ACHN (cell line): ENCODE results near the gene IRF2BP1.
"Not testable (repeated sequence)": the region's sequence is repeated elsewhere in the genome, so short reads cannot be mapped to it uniquely, and the experiment has no call there.

Experiments used
- DNase-seq: peaks from one replicate; pipeline ENCODE4 v3.0.0-alpha.2; 2015
- in situ Hi-C: cut with HindIII; loops from 2 replicates; pipeline ENCODE4 v1.10.0; 2017; ENCODE audit warnings: low sequenced_read_pairs, low pct_ligation_motif_present, low pct_unique_long_range_greater_than_20kb

IRF2BP1 gene

DNA sequence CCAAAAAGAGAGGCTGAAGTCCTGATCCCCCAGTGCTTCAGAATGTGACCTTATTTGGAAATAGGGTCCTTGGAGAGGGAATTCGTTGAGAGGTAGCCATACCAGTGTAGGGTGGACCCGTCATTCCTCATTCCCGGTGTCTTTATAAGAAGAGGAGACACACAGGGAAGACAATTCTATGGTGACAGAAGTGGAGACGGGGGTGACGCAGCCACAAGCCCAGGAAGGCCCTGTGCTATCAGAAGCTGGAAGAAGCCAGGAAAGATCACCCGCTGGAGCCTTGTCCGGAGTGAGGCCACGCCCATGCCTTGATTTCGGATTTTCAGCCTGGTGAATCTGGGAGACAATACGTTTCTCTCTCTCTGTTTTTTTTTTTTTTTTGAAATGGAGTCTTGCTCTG, 19.1 kb upstream of the IRF2BP1 start:
- in situ Hi-C loops, result no loop called here
- DNase-seq, result no peak

DNA sequence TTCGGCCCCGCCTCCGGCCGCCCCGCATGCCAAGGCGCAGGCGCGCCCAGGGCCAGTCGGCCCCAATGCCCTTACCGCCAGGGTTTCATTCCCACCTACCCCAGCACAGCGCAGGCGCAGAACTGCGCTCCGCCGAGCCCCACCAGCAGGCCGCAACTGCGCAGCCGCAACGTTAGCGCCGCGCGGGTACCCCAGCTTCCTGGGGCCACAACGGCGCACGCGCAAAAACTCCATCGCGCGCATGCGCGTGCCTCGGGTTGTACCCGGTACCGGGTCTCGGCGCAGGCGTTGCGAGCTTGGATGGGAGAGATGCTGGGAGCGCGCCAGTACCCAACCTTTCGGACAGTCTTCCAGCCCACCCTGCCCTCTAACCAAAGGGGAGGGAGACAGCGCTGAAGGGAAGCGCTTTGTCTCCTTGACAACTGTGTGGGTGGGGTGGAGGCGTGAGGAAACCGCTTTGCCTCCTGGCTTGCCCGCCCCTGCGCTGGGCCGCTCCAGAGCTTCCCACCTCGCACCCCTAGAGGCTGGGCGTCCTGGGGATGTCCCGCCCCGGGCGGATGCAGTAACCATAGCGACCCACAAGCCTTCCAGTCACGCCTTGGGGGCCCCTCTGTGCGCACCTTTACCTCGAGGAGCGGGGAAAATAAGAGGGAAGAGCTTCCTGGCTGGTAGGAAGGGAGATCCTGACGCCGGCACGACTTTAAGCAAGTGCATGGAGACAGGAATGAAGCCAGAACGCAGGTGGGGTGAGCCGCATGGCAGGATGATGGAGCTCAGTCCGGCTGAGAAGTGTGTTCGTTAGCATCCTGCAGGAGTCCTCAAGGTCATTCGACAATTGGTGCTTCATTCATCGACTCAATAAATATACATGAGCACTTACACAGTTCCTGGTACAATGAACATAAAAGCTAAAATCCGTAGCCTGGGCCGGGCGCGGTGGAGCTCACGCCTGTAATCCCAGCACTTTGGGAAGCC, 17.0 kb upstream of the IRF2BP1 start:
- in situ Hi-C loops, result no loop called here
- peak; percentile 94 for DNase-seq

DNA sequence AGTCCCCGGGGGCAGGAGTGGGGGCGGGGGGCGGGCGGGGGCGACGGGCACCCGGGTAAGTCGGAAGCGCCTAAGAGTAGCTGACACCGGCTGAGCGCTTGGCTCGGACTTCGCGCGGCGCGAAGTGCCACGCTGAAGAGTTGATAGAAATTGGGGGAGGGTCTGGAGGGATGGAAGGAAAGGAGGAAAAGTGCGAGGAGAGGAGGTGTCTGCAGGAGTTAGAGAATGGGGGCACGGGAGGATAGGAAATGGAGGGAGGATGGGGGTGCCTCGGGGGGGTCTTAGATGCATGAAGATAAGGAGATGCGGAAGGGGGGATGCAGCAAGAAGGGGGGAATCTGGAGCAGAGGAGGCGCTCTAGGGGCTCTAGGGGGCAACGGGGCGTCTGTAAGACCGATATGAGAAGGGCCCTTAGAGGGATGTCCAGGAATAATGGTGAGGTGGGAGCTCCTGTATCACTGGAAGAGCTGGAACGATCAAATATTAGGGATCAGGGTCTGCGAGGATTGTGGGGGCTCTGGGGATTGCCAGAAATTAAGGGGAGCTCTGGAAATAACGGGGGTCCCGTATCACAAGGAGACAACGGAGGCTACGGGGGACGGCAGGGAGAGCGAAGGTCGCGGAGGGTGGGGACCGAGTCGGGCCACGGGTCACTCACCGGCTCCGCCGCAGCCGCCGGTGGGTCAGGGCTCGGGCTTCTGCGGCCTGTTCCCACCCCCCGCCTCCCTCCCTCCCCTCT, 16.1 kb upstream of the IRF2BP1 start, which contains the start of gene MYPOP:
Gene MYPOP, minus strand, starts transcription at position 702 of the 739 bp plus-strand sequence. CDS start 840 bp downstream, outside the sequence.
- in situ Hi-C loops, result no loop called here
- no peak for DNase-seq

DNA sequence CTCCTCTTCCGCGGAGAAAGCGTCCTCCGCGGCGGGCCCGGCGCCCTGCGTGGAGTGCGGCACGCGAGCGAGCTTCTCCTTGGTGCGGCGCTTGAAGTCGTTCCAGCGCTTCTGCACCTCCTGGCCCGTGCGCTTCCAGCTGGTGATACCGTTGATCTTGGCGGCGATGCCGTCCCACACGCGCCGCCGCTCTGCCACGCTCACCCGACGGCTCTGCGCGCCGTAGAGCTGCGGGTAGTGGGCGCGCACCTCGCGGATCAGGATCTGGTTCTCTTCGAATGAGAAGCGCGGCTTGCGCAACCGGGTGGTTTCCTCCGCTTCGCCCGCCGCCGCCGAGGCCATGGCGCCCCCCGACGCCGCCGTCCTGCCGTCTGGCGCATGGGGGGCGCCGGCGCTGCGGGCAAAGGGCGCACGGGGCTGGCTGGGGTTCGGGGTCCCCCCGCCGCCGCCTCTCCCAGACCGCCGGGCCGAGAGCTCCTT, 15.5 kb upstream of the IRF2BP1 start:
- DNase-seq, result no peak
- in situ Hi-C loops, result no loop called here

DNA sequence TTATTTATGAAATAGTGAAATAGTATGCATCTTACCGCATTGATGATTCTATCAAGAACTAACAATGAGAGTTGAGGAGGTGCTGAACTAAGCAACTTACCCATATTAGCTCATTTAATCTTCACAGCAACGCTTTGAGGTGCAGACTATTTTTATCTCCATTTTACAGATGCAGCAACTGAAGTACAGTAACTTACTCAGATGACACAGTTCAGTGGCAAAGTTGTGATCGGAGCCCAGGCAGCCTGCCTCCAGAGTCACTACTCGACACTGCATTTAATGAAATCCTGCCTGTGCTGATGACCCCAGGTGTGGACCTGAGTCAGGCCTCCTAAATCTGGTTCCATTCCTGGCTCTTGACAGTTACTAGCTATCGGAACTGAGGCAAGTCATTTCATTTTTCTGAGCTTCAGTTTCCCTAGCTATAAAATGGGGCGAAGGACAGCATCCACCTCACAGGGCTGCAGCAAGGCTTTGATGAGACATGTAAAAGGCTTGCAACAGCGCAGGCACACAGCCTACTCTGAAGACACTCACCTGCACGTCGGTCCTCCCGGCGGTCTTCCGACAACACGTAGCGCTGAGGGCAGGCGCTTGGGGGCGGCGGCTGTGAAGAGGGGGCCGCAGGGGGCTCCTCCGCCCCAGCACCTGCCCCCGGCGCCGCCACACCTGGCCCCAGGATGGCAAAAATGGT, 14.9 kb upstream of the IRF2BP1 start:
- no peak for DNase-seq
- in situ Hi-C loops, result no loop called here

DNA sequence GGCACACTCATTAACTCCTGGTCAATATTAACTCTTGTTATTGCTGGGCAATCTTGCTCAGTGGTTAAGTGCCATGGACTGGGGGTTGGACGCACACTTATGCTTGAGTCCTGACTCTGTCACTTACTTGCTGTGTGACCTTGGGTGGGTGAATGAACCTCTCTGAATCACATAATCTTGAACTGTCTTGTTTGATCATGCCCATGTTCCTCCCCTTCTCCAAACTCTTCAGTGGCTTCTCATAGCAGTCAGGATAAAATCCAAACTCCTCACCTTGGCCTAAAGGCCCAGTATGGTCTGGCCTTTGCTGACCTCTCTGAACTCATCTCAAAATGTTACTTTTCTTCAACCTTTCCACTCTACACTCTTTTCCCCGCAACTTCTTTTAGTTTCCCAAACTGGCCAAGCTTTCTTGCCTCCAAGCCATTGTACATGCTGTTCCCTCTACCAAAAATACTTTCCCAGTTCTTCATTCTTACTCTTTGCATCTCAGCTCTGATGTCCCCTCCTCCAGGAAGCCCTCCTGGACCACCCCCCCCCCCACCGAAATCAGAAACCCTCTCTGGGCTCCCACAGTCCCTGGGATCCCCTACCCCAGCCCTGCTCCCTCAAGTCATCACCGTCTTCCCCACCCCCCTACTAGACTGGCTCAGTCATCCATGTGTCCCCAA, 14.1 kb upstream of the IRF2BP1 start:
- in situ Hi-C loops, result no loop called here
- DNase-seq, result no peak

DNA sequence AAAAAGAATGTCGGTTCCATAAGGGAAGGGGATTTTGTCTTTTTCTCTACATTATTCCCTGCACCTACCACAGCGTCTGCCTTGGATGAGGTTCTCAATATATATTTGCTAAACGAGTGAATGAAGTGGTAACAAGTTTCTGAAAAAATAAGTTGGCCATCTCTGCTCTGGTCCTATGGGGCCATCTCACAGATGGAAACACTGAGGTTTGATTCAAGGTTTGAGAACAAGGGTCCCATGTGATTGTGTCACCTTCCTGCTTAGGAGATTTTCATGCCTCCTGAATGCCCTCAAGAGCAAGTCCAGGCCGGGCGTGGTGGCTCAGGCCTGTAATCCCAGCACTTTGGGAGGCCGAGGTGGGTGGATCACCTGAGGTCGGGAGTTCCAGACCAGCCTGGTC, 13.3 kb upstream of the IRF2BP1 start:
- in situ Hi-C loops, result no loop called here
- no peak for DNase-seq

DNA sequence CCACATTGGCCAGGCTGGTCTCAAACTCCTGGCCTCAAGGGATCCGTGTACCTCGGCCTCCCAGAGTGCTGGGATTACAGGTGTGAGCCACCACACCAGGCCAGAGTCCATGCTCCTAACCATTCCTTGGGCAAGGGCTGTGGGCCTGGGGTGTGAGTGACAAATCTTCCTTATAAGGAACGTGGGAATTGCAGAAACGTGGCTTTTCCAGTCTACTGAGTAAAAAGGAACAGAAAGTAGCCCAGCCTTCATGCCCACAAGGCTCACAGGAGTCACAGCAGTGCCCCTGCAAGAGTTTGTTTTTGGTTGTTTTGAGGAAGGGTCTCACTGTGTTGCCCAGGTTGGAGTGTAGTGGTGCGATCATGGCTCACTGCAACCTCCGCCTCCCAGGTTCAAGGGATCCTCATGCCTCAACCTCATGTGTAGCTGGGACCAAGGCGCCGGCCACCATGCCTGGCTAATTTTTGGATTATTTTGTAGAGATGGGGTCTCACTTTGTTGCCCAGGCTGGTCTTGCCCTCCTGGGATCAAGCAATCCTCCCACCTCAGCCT, 11.4 kb upstream of the IRF2BP1 start:
- DNase-seq, result no peak
- in situ Hi-C loops, result no loop called here

DNA sequence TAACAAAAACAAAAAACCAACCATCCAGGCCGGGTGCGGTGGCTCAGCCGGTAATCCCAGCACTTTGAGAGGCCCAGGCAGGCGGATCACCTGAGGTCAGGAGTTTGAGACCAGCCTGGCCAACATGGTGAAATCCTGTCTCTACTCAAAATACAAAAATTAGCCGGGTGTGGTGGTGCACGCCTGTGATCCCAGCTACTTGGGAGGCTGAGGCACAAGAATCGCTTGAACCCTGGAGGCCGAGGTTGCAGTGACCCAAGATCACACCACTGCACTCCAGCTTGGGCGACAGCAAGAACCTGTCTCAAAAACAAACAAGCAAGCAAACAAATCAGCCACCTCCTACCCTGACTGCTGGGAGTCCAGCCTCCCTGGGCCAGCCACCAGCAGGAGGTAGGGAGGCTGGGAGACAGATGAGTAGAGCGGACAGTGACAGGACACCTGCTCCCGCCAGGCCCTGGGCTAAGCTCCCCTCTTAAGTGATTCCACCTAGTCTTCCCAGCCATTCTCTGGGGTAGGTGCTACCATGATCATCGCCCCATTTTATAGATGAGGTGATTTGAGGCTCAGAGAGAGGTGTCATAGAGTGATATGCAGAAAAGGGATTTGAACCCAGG, 10.2 kb upstream of the IRF2BP1 start:
- in situ Hi-C loops, DNase-seq: not testable (repeated sequence)

DNA sequence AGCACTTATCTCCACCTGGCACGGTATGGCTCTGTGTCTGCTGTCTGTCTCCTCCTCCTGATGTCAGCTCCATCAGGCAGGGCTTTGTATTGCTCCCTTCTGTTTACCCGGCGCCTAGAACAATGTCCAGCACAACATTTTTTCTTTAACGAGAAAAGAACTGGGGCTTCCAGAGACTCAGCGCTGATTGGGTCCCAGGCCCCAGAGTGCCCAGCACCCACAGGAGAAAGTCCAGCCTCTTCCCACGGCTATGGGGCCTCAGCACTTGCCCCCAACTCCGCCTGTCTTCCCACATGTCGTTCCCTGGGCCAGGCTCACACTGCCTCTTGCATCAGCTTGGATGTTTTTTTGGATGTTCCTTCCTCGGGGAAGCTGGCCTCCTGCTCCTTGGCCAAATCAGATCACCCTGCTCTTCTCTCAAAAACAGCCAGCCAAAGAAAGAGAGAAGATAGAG, 9.6 kb upstream of the IRF2BP1 start:
- in situ Hi-C loops, result no loop called here

DNA sequence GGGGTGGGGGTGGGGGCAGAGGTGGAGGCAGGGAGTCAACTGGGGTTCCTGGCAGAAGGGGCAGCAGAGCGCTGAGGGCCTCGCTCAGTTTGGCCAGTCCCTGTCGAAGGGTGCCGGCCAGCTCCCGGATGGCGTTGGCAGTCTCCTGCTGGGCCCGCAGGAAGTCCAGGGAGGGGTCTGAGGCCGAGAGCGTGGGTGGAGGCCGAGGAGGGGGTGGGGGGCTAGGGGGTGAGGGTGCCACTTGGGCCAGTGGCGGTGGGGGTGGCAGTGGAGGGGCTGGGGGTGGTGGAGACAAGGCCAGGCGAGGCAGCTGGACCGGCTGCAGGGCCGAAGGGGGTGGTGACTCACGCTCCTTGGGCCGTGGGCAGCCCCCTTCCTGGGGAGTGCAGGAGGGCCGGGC, 4.9 kb upstream of the IRF2BP1 start:
- in situ Hi-C loops, result no loop called here
- DNase-seq, result no peak

More for the DNA sequence above, 9.6 kb upstream of the IRF2BP1 start:
- no peak for DNase-seq

DNA sequence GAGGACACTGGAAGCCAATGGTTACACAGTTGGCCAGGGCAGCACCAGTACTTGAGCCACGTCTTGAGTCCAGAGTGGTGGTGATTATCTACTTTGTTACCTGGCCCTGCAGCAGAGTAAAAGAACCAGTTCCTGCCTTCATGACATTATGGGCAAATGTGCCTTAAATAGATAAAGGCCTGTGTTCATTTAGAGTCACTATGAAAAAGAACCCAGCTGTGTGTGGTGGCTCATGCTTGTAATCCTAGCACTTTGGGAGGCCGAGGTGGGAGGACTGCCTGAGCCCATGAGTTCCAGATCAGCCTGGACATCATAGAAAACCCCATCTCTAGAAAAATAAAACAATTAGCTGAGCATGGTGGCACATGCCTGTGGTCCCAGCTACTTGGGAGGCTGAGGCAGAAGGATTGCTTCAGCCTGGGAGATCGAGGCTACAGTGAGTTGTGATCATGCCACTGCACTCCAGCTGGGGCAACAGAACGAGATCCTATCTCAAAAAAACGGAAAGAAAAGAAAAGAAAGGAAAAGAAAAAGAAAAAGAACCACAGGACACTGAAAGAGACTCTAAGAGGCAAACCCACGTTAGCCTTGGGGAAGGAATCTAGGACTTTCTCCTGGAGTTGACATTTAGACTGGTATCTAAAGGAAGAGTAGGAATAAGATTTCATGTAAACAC, 3.4 kb upstream of the IRF2BP1 start:
- in situ Hi-C loops, result no loop called here
- DNase-seq, result no peak

DNA sequence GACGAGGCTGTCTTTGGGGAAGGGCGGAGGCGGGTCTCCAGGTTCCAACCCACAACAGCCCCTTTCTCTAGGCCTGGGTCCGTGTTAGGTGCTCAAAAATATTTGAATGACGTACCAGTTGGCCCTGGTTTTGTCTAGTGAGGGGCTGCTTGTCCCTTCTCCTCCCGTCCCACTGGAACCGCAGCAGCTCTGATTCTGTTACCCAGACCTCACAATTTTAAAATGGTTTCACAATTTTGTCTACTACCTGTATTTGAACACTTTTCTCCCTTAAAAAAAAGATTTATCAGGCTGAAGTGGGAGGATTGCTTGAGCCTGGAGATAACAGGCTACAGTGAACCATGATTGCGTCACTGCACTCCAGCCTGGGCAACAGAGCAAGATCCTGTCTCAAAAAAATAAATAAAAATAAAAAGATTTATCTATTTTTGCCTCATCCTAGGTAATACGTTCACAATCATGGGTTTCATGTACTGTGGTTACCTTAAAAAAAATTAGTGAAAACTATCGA, 1.3 kb upstream of the IRF2BP1 start:
- DNase-seq, result no peak
- in situ Hi-C loops, result no loop called here

DNA sequence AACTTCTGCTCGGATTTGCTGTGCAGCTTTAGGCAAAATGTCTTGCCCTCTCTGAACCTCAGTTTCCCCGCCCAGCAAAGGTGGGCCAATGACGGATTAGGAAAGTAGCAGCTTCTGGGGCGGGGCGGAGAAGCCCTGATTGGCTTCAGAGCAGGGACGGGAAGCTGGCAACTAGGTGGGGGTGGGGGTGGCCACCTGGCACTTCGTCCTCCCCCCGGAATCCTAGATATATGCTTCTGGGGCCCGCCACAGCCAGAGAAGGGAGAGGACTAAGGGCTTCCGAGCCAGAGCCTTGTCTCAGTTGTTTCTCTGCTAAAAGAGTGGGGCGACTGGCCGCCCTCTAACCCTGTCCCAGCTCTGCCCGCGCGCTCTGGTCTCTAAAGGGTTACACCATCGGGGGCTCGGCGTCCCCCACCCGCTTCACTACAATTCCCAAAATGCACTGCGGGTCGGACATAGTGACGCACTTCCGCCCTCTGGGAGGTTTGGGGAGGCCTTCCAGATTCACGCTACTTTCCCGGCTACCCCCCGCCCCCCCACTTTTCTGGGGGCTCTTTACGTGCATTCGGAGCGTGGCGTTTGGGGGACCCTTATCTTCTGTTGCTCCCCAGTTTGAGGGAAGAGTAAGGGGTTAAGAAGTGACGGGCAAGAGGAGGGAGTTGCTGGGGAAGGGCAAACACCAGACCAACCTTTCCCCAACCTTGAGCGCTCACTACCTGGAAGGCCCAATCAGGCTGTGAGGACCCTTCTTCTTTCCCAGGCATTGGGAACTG, 672 bp upstream of the IRF2BP1 start:
- in situ Hi-C loops, result no loop called here
- peak; percentile 94 for DNase-seq

DNA sequence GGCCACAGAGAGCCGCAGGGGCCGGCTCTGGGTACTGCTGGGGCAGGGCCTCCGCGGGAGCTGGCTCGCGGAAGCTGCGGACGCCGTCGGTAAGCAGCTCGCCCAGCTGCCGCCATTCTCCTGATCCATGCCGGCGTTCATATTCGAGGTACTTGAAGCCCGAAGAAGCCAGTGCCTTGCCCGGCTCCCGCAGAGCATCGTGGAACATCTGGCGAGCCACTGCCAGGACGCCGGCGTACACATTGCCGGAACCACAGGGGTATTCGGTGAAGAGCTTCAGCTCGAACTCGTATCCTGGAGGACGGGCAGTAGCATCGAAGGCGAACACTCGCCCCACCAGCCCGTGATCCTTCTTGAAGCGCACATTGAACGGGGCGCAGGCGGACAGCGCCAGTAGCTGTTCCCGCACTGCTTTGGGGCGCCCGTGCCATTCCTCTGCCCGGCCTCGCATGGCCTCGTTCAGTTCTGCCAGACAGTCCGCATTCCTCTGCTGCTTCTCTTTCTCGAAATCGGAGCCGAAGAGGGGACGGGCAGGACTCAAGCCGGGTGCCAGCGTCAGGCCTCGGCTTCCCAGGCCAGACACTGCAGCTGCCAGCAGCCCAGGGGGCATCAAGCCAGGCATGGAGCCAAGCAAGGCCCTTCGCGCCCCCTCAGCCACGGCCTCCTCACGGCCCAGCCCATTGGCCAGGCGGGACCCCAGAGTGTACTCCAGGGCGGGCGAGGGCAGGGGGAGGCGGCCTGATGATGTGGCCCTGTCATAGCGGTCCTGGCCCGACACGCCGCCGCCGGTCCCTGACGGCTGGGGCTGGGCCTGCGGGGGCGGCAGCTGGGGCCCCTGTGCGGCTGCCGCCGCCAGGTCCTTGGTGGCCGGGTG, 1.0 kb downstream of the IRF2BP1 start:
- in situ Hi-C loops, result no loop called here
- DNase-seq, result no peak
